ENCODE results near the gene RPL22L1. TPM values are rescaled to one million over a fixed set of nuclear protein-coding genes. Genes with fewer than 3 reads are reported as not detected.

Gene RPL22L1
- polyA plus RNA-seq, 3 donors: 26.8 to 63.8 (median 37.4) TPM

DNA sequence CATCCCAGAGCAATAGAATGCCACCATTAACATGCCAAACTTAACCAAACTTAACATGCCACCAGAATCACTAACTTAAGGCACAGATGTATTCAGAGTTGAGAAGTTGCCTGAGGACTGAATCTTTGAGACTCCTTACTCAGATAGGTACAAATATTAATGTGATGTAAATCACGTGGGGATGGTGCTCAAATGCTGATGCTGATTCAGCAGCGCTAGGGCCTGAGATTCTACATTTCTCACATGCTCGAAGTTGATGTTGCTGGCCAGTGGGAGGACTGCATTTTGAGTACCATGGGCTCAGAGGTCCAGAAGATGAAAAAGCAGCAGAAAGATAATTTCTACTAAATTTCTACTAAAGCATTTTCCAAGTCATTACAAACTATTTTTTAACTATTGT is 54.1 kb downstream of the RPL22L1 start:
- peaks cover 0 to 7% (median 2%) of the 10 kb centered on the region in 3 donors for H3K27me3 Mint-ChIP-seq (ENCODE audit: low read depth in 3 of 3)
- WGBS (ENCODE audit: insufficient coverage): no CpG with 5 or more reads among the region's 3 CpGs
- H3K27ac ChIP-seq (ENCODE audit: low read depth in 1 of 2, low read length in 2 of 2): no peak overlapping the region
- no peaks in the 10 kb centered on the region for H3K79me2 ChIP-seq (ENCODE audit: insufficient read depth, low read length)
- no peak overlapping the region for H3K4me3 Mint-ChIP-seq
- no peaks in the 10 kb centered on the region for H3K36me3 Mint-ChIP-seq
- H3K36me3 ChIP-seq (replicated peaks in 1 of 2; ENCODE audit: control insufficient read depth in 1 of 2, insufficient read depth in 2 of 2, low read length in 2 of 2): no peaks in the 10 kb centered on the region
- no peak for DNase-seq
- H3K9ac ChIP-seq (ENCODE audit: insufficient read depth, low read length, poor library complexity, severe bottlenecking): no peak overlapping the region
- no peaks in the 10 kb centered on the region for H3K4me1 ChIP-seq (ENCODE audit: control insufficient read depth in 1 of 2, insufficient read depth in 2 of 2, low read length in 2 of 2)
- H3K9me3 Mint-ChIP-seq: no peaks in the 10 kb centered on the region
- no peaks in the 10 kb centered on the region for H4K20me1 ChIP-seq (ENCODE audit: insufficient read depth, low read length)
- no peak overlapping the region for H3K27ac Mint-ChIP-seq
- no peaks in the 10 kb centered on the region for H3K9me3 ChIP-seq (replicated peaks in 1 of 2; ENCODE audit: control insufficient read depth in 1 of 2, insufficient read depth in 1 of 2, low read length in 2 of 2)
- H3K4me2 ChIP-seq (replicated peaks; ENCODE audit: extremely low read depth, low read length, poor library complexity, severe bottlenecking): no peak overlapping the region
- no peak overlapping the region for H2AFZ ChIP-seq (ENCODE audit: insufficient read depth, low read depth, low read length, poor library complexity, severe bottlenecking)
- H3K4me3 ChIP-seq (replicated peaks in 1 of 3; ENCODE audit: low read depth in 2 of 3, low read length in 3 of 3): no peak overlapping the region
- intact Hi-C loops (cut with micrococcal nuclease): no loop called here
- no peaks in the 10 kb centered on the region for H3K27me3 ChIP-seq (ENCODE audit: control insufficient read depth in 2 of 2, insufficient read depth in 2 of 2, low read length in 2 of 2)
- no peaks in the 10 kb centered on the region for H3K4me1 Mint-ChIP-seq
- TF ChIP-seq CTCF (IDR thresholded peaks at IDR 0.05): no peak

DNA sequence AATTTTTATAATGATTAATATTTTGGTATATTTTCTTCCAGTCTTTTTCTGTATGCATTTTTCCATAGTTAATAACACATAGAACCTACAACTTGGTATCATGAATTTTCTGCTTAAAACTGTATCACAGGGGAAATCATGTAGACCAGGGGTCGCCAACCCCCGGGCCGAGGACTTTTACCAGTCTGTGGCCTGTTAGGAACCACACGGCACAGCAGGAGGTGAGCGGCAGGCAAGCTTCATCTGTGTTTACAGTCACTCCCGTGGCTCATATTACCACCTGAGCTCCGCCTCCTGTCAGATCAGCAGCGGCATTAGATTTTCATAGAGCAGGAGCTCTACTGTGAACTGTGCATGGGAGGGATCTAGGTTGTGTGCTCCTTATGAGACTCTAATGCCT is 54.7 kb downstream of the RPL22L1 start:
- Histone ChIP-seq H3K4me2 (replicated peaks; ENCODE audit: extremely low read depth, low read length, poor library complexity, severe bottlenecking) (no peak overlapping the region), H2AFZ (ENCODE audit: insufficient read depth, low read depth, low read length, poor library complexity, severe bottlenecking) (no peak overlapping the region), H3K4me1 (ENCODE audit: control insufficient read depth in 1 of 2, insufficient read depth in 2 of 2, low read length in 2 of 2) (no peaks in the 10 kb centered on the region), H3K4me3 (replicated peaks in 1 of 3; ENCODE audit: low read depth in 2 of 3, low read length in 3 of 3) (no peak overlapping the region), H3K9me3 (replicated peaks in 1 of 2; ENCODE audit: control insufficient read depth in 1 of 2, insufficient read depth in 1 of 2, low read length in 2 of 2) (no peaks in the 10 kb centered on the region), H4K20me1 (ENCODE audit: insufficient read depth, low read length) (no peaks in the 10 kb centered on the region), H3K9ac (ENCODE audit: insufficient read depth, low read length, poor library complexity, severe bottlenecking) (no peak overlapping the region), H3K27ac (ENCODE audit: low read depth in 1 of 2, low read length in 2 of 2) (no peak overlapping the region), H3K79me2 (ENCODE audit: insufficient read depth, low read length) (no peaks in the 10 kb centered on the region), H3K27me3 (ENCODE audit: control insufficient read depth in 2 of 2, insufficient read depth in 2 of 2, low read length in 2 of 2) (no peaks in the 10 kb centered on the region), H3K36me3 (replicated peaks in 1 of 2; ENCODE audit: control insufficient read depth in 1 of 2, insufficient read depth in 2 of 2, low read length in 2 of 2) (no peaks in the 10 kb centered on the region)
- no peak for TF ChIP-seq CTCF (IDR thresholded peaks at IDR 0.05)
- H3K27me3 Mint-ChIP-seq (ENCODE audit: low read depth in 3 of 3): peaks cover 0 to 3% (median 2%) of the 10 kb centered on the region in 3 donors
- intact Hi-C loops (cut with micrococcal nuclease): no loop called here
- H3K36me3 Mint-ChIP-seq: no peaks in the 10 kb centered on the region
- no peak overlapping the region for H3K4me3 Mint-ChIP-seq
- DNase-seq: no peak
- no peak overlapping the region for H3K27ac Mint-ChIP-seq
- WGBS (ENCODE audit: insufficient coverage): 89% methylated on average over 6 of the region's 8 CpGs
- H3K9me3 Mint-ChIP-seq: no peaks in the 10 kb centered on the region
- no peaks in the 10 kb centered on the region for H3K4me1 Mint-ChIP-seq

Other genes starting within 250 kb of the RPL22L1 start
- gene EIF5A2, start 38.4 kb upstream of the RPL22L1 start, polyA plus RNA-seq: 1 to 10 TPM in 2 of 3 donors, under 1 TPM in 1; 0.49 to 5.4 (median 1.4) TPM
- not detected for gene SLC2A2, start 156.5 kb upstream of the RPL22L1 start, polyA plus RNA-seq